HepG2 (cell line): ENCODE results near the gene DNAH8. TPM values are rescaled to one million over a fixed set of nuclear protein-coding genes. Genes with fewer than 3 reads are reported as not detected.

Experiments
- ATAC-seq: fragments of 200-7000 bp; cut with Tn5 transposase; 3 replicates; pipeline ENCODE4 v1.9.1; 2020; ENCODE audit warnings: mild to moderate bottlenecking, moderate library complexity
- BruUV-seq: library from RNA; stranded (reverse); fragments of 400-500 nt; replicated peaks from 2 replicates; lab custom pipeline; 2021; lab: Mats Ljungman, UMichigan
- CTCF ChIA-PET: fragments of 300-600 bp; formaldehyde crosslinking; extraction: SDS; loops from one replicate; lab custom pipeline; 2021; ENCODE audit warnings: low total read pairs, inconsistent platforms, low intra/inter-chr PET ratio; lab: Yijun Ruan, JAX
- POLR2A ChIA-PET: fragments of 350-600 bp; sonication (Branson Sonifier 250); formaldehyde crosslinking; loops from one replicate; lab custom pipeline; 2020; ENCODE audit warnings: antibody characterized with exemption, inconsistent platforms; lab: Yijun Ruan, JAX
- DNase-seq: peaks from one replicate; pipeline ENCODE4 v3.0.0-alpha.2; 2015; ENCODE audit warnings: low spot score
- FAIRE-seq: peaks from 3 replicates; lab custom pipeline; 2011; peaks lifted over from hg19 to GRCh38; lab: Jason Lieb, UNC
- H2AFZ ChIP-seq: one replicate; pipeline ENCODE4 v1.6.1; 2011; ENCODE audit warnings: low read length, inconsistent platforms
- H3K27ac ChIP-seq: fragments of 300-600 bp; 3 replicates; pipeline ENCODE4 v1.8.0; 2011; ENCODE audit warnings: mixed run types, mild to moderate bottlenecking, mixed read lengths, low read length, inconsistent platforms; ENCODE audit not compliant: insufficient read depth; ENCODE audit errors: extremely low read length
- H3K27me3 ChIP-seq, 2 experiments: fragments of 200-600 bp in 1 of 2; 2 replicates in 1 of 2; 3 replicates in 1 of 2; pipeline versions ENCODE4 v1.6.0 to v1.8.0; 2011; ENCODE audit warnings: low read length in 2 of 2, mild to moderate bottlenecking in 2 of 2, moderate library complexity in 2 of 2, inconsistent platforms in 1 of 2; ENCODE audit not compliant: insufficient read depth in 2 of 2, control insufficient read depth in 1 of 2
- H3K36me3 ChIP-seq, 2 experiments: fragments of 200-600 bp in 1 of 2; replicated peaks in 1 of 2; 2 replicates in 1 of 2; 3 replicates in 1 of 2; pipeline versions ENCODE4 v1.5.1 to v1.8.0; 2011; ENCODE audit warnings: low read length in 2 of 2, inconsistent platforms in 1 of 2; ENCODE audit not compliant: insufficient read depth in 2 of 2, control insufficient read depth in 1 of 2
- H3K4me1 ChIP-seq: 2 replicates; pipeline ENCODE4 v1.5.1; 2012; ENCODE audit warnings: low read length, inconsistent platforms; ENCODE audit not compliant: insufficient read depth
- H3K4me2 ChIP-seq: 2 replicates; pipeline ENCODE4 v1.6.0; 2011; ENCODE audit warnings: low read depth, low read length, inconsistent platforms
- H3K4me3 ChIP-seq, 3 experiments: fragments of 200-600 bp in 1 of 3; sonication (generic), shearing (Covaris generic) in 1 of 3; replicated peaks in 1 of 3; 2 replicates each; pipeline ENCODE4 v1.5.1; 2011 to 2016; ENCODE audit warnings: low read length in 3 of 3, inconsistent platforms in 2 of 3, low read depth in 2 of 3, mild to moderate bottlenecking in 2 of 3, control low read depth in 1 of 3, mixed read lengths in 1 of 3; ENCODE audit not compliant: insufficient read depth in 1 of 3
- H3K79me2 ChIP-seq: one replicate; pipeline ENCODE4 v1.6.1; 2011; ENCODE audit warnings: low read length, inconsistent platforms; ENCODE audit not compliant: insufficient read depth
- H3K9ac ChIP-seq: 2 replicates; pipeline ENCODE4 v1.6.0; 2011; ENCODE audit warnings: mild to moderate bottlenecking, low read depth, low read length, inconsistent platforms; ENCODE audit not compliant: insufficient read depth
- H3K9me3 ChIP-seq: 2 replicates; pipeline ENCODE4 v1.5.1; 2012; ENCODE audit warnings: mild to moderate bottlenecking, low read length
- H4K20me1 ChIP-seq: 2 replicates; pipeline ENCODE4 v1.6.0; 2011; ENCODE audit warnings: inconsistent platforms, mild to moderate bottlenecking, low read length, moderate library complexity; ENCODE audit not compliant: insufficient read depth
- ARID5B ChIP-seq: IDR thresholded peaks from 2 replicates; pipeline ENCODE4 v1.4.0; 2020; ENCODE audit warnings: mild to moderate bottlenecking, missing genetic modification reagents
- CERS6 ChIP-seq: sonication (generic); formaldehyde crosslinking; IDR thresholded peaks from 2 replicates; pipeline ENCODE4 v1.5.0; 2020; ENCODE audit warnings: missing genetic modification reagents
- EHMT2 ChIP-seq: fragments of 200-600 bp; sonication (generic); IDR thresholded peaks from 2 replicates; pipeline ENCODE4 v1.7.0; 2017; ENCODE audit warnings: antibody characterized with exemption, low read depth, low read length, borderline replicate concordance
- HNRNPL ChIP-seq: fragments of 200-400 bp; formaldehyde crosslinking; IDR thresholded peaks from 2 replicates; pipeline ENCODE4 v1.6.1; 2017; ENCODE audit warnings: mild to moderate bottlenecking, low read depth, low read length
- HOXA3 ChIP-seq: sonication (generic); formaldehyde crosslinking; IDR thresholded peaks from 2 replicates; pipeline ENCODE4 v1.5.0; 2020; ENCODE audit warnings: missing genetic modification reagents
- NFYB ChIP-seq: sonication (generic); formaldehyde crosslinking; IDR thresholded peaks from 2 replicates; pipeline ENCODE4 v1.4.0; 2020; ENCODE audit warnings: missing genetic modification reagents
- NR1H2 ChIP-seq: sonication (generic); formaldehyde crosslinking; IDR thresholded peaks from 2 replicates; pipeline ENCODE4 v1.8.1; 2022; ENCODE audit warnings: low read depth, missing genetic modification reagents, borderline replicate concordance
- SIN3B ChIP-seq: fragments of 150-350 bp; IDR thresholded peaks from 2 replicates; pipeline ENCODE4 v1.6.1; 2014; ENCODE audit warnings: low read length
- ZNF180 ChIP-seq: sonication (generic); formaldehyde crosslinking; IDR thresholded peaks from 2 replicates; pipeline ENCODE4 v1.4.0; 2020; ENCODE audit warnings: low read depth, missing genetic modification reagents, borderline replicate concordance
- ZNF296 ChIP-seq: sonication (generic); formaldehyde crosslinking; conservative IDR thresholded peaks from 2 replicates; pipeline ENCODE4 v1.5.0; 2020; ENCODE audit warnings: mild to moderate bottlenecking, missing genetic modification reagents
- ZNF407 ChIP-seq: sonication (generic); formaldehyde crosslinking; IDR thresholded peaks from one replicate; pipeline ENCODE4 v1.5.1; 2020; ENCODE audit warnings: mild to moderate bottlenecking, missing genetic modification reagents; ENCODE audit errors: not compliant biosample characterization
- ZNF660 ChIP-seq: sonication (generic); formaldehyde crosslinking; IDR thresholded peaks from 2 replicates; pipeline ENCODE4 v1.5.1; 2020; ENCODE audit warnings: mild to moderate bottlenecking, low read depth, missing genetic modification reagents, borderline replicate concordance
- WGBS: methylation state at CpG from one replicate; pipeline ENCODE4 v1.1.6; 2017; ENCODE audit warnings: low lambda C conversion rate; 5-methylcytosine and 5-hydroxymethylcytosine counted together
- in situ Hi-C: cut with HindIII; loops from 2 replicates; pipeline ENCODE4 v1.10.0; 2017; ENCODE audit warnings: low pct_unique_long_range_greater_than_20kb; ENCODE audit not compliant: extremely low pct_ligation_motif_present
- intact Hi-C: fragments of 100-400 bp; cut with micrococcal nuclease; formaldehyde crosslinking; loops from one replicate; pipeline ENCODE4 v1.10.0; 2022; ENCODE audit not compliant: unreplicated experiment
- polyA plus RNA-seq, 8 experiments: library from polyadenylated mRNA; depleted of rRNA in 3 of 8; stranded (reverse) in 7 of 8; unstranded in 1 of 8; fragments of >200 nt; fragmentation: Illumina TruSeq in 4 of 8; extraction: Trizol in 4 of 8; gene quantifications; 2 replicates each; pipeline versions ENCODE4 v1.2.1 to v1.2.3, GENCODE V29; 2011 to 2016; ENCODE audit warnings: low read depth in 4 of 8, missing spikeins in 1 of 8, mixed read lengths in 1 of 8; ENCODE audit not compliant: insufficient read depth in 1 of 8
- total RNA-seq, 5 experiments: library from RNA; depleted of rRNA; stranded (reverse); fragments of >200 nt; fragmentation: Illumina TruSeq; extraction: Trizol; gene quantifications; 2 replicates each; pipeline ENCODE4 v1.2.3, GENCODE V29; 2016; ENCODE audit warnings: low read depth in 1 of 5

The DNAH8 gene
- total and polyA plus RNA-seq, 2 of the 13 experiments (the other 11 are each of a cell fraction or from before 2014, with no cell fraction given): not detected

GRCh38 chr6:39020136-39020535, 305.0 kb downstream of the DNAH8 start:
- Histone ChIP-seq H3K4me1 (no peaks in the 10 kb centered on the region), H3K27ac (no peak overlapping the region), H3K79me2 (no peaks in the 10 kb centered on the region), H3K27me3 (peaks cover 0 to under 1% of the 10 kb centered on the region in 2 experiments; a peak in 1 of 5 replicates), H3K9me3 (no peaks in the 10 kb centered on the region), H3K9ac (no peak overlapping the region), H3K4me3 (no peak overlapping the region), H3K36me3 (no peaks in the 10 kb centered on the region), H4K20me1 (no peaks in the 10 kb centered on the region), H3K4me2 (no peak overlapping the region), H2AFZ (no peak overlapping the region)
- BruUV-seq: no TSS peak
- WGBS: 19% methylated on average over 2 of the region's 2 CpGs
- ATAC-seq (no peak), FAIRE-seq (no peak), DNase-seq (no peak)
- intact Hi-C loops: loop anchor here (10.0 kb wide), 1 partner anchor 85 kb away; no protein-coding TSS in a partner anchor
- ChIA-PET POLR2A (no interaction called here), CTCF (no interaction called here)
- in situ Hi-C loops: no loop called here
- TF ChIP-seq SIN3B (no peak), ZNF660 (no peak), NFYB (CRISPR knock-in tag) (no peak), HOXA3 (no peak), HNRNPL (no peak), ARID5B (CRISPR knock-in tag) (no peak), ZNF296 (CRISPR knock-in tag) (no peak), EHMT2 (no peak), CERS6 (CRISPR knock-in tag) (no peak), NR1H2 (CRISPR knock-in tag) (no peak), ZNF407 (CRISPR knock-in tag) (no peak), ZNF180 (CRISPR knock-in tag) (no peak)
